Measurements from ENCODE around the gene KCNA5.
A peak's percentile ranks its signal among the peaks of the same experiment; 100 is the strongest.

Gene KCNA5

GRCh38 chr12:5064913-5065490 lies 21.3 kb downstream of the KCNA5 start:
- no peak for DNase-seq

GRCh38 chr12:5066251-5066650 lies 22.6 kb downstream of the KCNA5 start:
- no peak for DNase-seq

- no peak for DNase-seq
Measured at GRCh38 chr12:5068126-5068525, 24.4 kb downstream of the KCNA5 start.

GRCh38 chr12:5068619-5069018 lies 24.9 kb downstream of the KCNA5 start:
- DNase-seq: no peak

- no peak for DNase-seq
Measured at GRCh38 chr12:5070090-5070489, 26.4 kb downstream of the KCNA5 start.

GRCh38 chr12:5071496-5071895 lies 27.8 kb downstream of the KCNA5 start:
- DNase-seq: no peak

- DNase-seq: no peak
Measured at GRCh38 chr12:5072311-5072710, 28.6 kb downstream of the KCNA5 start.

- DNase-seq: no peak
Measured at GRCh38 chr12:5073054-5073453, 29.4 kb downstream of the KCNA5 start.

- DNase-seq: no peak
Measured at GRCh38 chr12:5073853-5074252, 30.2 kb downstream of the KCNA5 start.

- DNase-seq: no peak
Measured at GRCh38 chr12:5076761-5077160, 33.1 kb downstream of the KCNA5 start.

- DNase-seq: no peak
Measured at GRCh38 chr12:5078423-5078822, 34.7 kb downstream of the KCNA5 start.

GRCh38 chr12:5081016-5081415 lies 37.3 kb downstream of the KCNA5 start:
- no peak for DNase-seq

GRCh38 chr12:5083955-5084849 lies 40.5 kb downstream of the KCNA5 start:
- DNase-seq: peak; percentile 63 to 77

- DNase-seq: no peak
Measured at GRCh38 chr12:5085896-5086295, 42.2 kb downstream of the KCNA5 start.

- DNase-seq: no peak
Measured at GRCh38 chr12:5087831-5088554, 44.3 kb downstream of the KCNA5 start.

- no peak for DNase-seq
Measured at GRCh38 chr12:5088586-5089264, 45.0 kb downstream of the KCNA5 start.

GRCh38 chr12:5094551-5094950 lies 50.9 kb downstream of the KCNA5 start:
- no peak for DNase-seq

- DNase-seq: no peak
Measured at GRCh38 chr12:5094986-5095385, 51.3 kb downstream of the KCNA5 start.

All from NCI-H446 (cell line).